Heart right ventricle (tissue), 16 donors: Measurements from ENCODE around the gene LGALS12. TPM values are rescaled to one million over a fixed set of nuclear protein-coding genes. Genes with fewer than 3 reads are reported as not detected.

Experiments
- ATAC-seq, 8 donors: fragments of 200-7000 bp; cut with Tn5 transposase; one replicate each; pipeline ENCODE4 v1.9.1; 2020; ENCODE audit warnings: mild to moderate bottlenecking in 8 of 8, moderate library complexity in 8 of 8, moderate number of reproducible peaks in 1 of 8
- DNase-seq, 2 donors: peaks; one replicate each; pipeline ENCODE4 v3.0.0-alpha.2; 2020
- H3K27ac ChIP-seq, 10 donors: fragments of 200-600 bp; sonication (generic) in 2 of 10; one replicate each; pipeline versions ENCODE4 v1.5.0 to v1.8.0; 2020 to 2022; ENCODE audit warnings: mild to moderate bottlenecking in 3 of 10
- H3K27me3 ChIP-seq, 7 donors: fragments of 200-600 bp; one replicate each; pipeline ENCODE4 v1.8.0; 2021 to 2022; ENCODE audit warnings: mild to moderate bottlenecking in 2 of 7
- H3K36me3 ChIP-seq, 9 donors: fragments of 200-600 bp; sonication (generic) in 1 of 9; one replicate each; pipeline versions ENCODE4 v1.5.0 to v1.8.0; 2020 to 2022; ENCODE audit warnings: mild to moderate bottlenecking in 2 of 9
- H3K4me1 ChIP-seq, 9 donors: fragments of 200-600 bp; sonication (generic) in 1 of 9; one replicate each; pipeline versions ENCODE4 v1.5.0 to v1.8.0; 2020 to 2022; ENCODE audit warnings: mild to moderate bottlenecking in 4 of 9
- H3K4me3 ChIP-seq, 10 donors: fragments of 200-600 bp; sonication (generic) in 2 of 10; one replicate each; pipeline versions ENCODE4 v1.5.0 to v1.8.0; 2020 to 2022; ENCODE audit warnings: mild to moderate bottlenecking in 7 of 10, moderate library complexity in 2 of 10
- H3K9me3 ChIP-seq, 11 donors: fragments of 200-600 bp in 10 of 11; sonication (generic) in 2 of 11; one replicate each; pipeline versions ENCODE4 v1.5.0 to v1.8.0; 2013 to 2022; ENCODE audit warnings: mild to moderate bottlenecking in 2 of 11, control low read depth in 1 of 11, moderate library complexity in 1 of 11
- CTCF ChIP-seq, 9 donors: fragments of 200-600 bp; sonication (generic) in 2 of 9; IDR thresholded peaks; one replicate each; pipeline versions ENCODE4 v1.5.0 to v1.8.0; 2021 to 2022; ENCODE audit warnings: antibody characterized with exemption in 9 of 9, mild to moderate bottlenecking in 5 of 9, moderate library complexity in 1 of 9
- WGBS, 2 donors: extraction: QIAGEN DNeasy Blood & Tissue Kit; methylation state at CpG; one replicate each; pipeline ENCODE4 v1.1.7; 2013; ENCODE audit warnings: inconsistent platforms in 1 of 2; 5-methylcytosine and 5-hydroxymethylcytosine counted together
- intact Hi-C, 10 donors: fragments of 100-400 bp; cut with DNase I; formaldehyde crosslinking; loops; one replicate each; pipeline versions ENCODE4 v1.11.1 to v1.14.2; 2022
- polyA plus RNA-seq, 2 donors: library from polyadenylated mRNA; stranded (reverse); fragments of 200-250 nt; gene quantifications; one replicate each; pipeline ENCODE4 v1.2.3, GENCODE V29; 2013
- total RNA-seq, 10 donors: library from RNA; stranded (reverse); fragmentation: NEBNext Ultra II Directional in 3 of 10; extraction: Animal tissue kit (Norgen Biotek cat#: 25700) in 3 of 10; gene quantifications; one replicate each; pipeline versions ENCODE4 v1.2.1 to v1.2.4, GENCODE V29; 2021 to 2023
- donor health status: Arrhythmogenic right ventricular cardiomyopathy.
- donor health status: ischemic (EF 13 %, LVEDD 7.1; RV severe dilation, severe dysfunction).
- donor health status: healthy with polysubstance abuse.
- donor health status: DM: no; HTN: yes; CAD: no.
- donor health status: DM: no; HTN: no; CAD: no.
- donor health status: ischemic (EF 25% LVEDD 6.9; RV normal size, moderate dysfunction).
- donor health status: ischemic (EF 25% LVEDD 5.7; RV mildly dilated, moderate dysfunction).
- donor health status: healthy.
- donor health status: DM: yes; HTN: yes; CAD: no.
- donor health status: Ischemic cardiomyopathy.
- donor health status: ischemic (EF 35%, LVEDD 5.7; RV mildly dilated, moderate dysfunction).
- donor health status: nonischemic (EF 11% LVEDD 7.7; RV severe dilation, severe dysfunction).
- donor health status: DM: yes; HTN: yes; CAD: no.
- donor health status: PGD.
- donor health status: ischemic (EF 29% LVEDD 5.4; RV normal size, mild dysfunction).
- donor health status: nonischemic (EF 23%, LVEDD 6.1; RV moderate dilation, normal function).

LGALS12 gene
- total and polyA plus RNA-seq, 12 donors = 0.61 to 6.9 (median 1.2) TPM; not detected in 3

GRCh38 chr11:63518548-63518947 lies 12.7 kb downstream of the LGALS12 start:
- Histone ChIP-seq H3K36me3 (no peaks in the 10 kb centered on the region), H3K4me1 (no peaks in the 10 kb centered on the region), H3K4me3 (no peak overlapping the region), H3K9me3 (peaks cover 0 to 9% (median 0%) of the 10 kb centered on the region in 11 donors), H3K27me3 (no peaks in the 10 kb centered on the region), H3K27ac (peak overlapping the region in 1 of 10 donors; percentile 3)
- intact Hi-C loops = no loop called here
- TF ChIP-seq CTCF (IDR thresholded peaks at IDR 0.05) = no peak
- 41 to 56% methylated on average over 1 of the region's 1 CpG for WGBS, 2 donors
- DNase-seq (no peak), ATAC-seq (no peak)

- Histone ChIP-seq H3K27ac (no peak overlapping the region), H3K4me1 (no peaks in the 10 kb centered on the region), H3K9me3 (peaks cover 0 to 18% (median 0%) of the 10 kb centered on the region in 11 donors), H3K36me3 (no peaks in the 10 kb centered on the region), H3K4me3 (no peak overlapping the region), H3K27me3 (no peaks in the 10 kb centered on the region)
- 82 to 85% methylated on average over 5 of the region's 5 CpGs for WGBS, 2 donors
- TF ChIP-seq CTCF (IDR thresholded peaks at IDR 0.05) = no peak
- intact Hi-C loops = loop anchor here in 1 of 10 donors (1.0 kb wide), 1 partner anchor 12 kb away; no protein-coding TSS in a partner anchor
- DNase-seq (no peak), ATAC-seq (no peak)
These were observed 14.8 kb downstream of the LGALS12 start for GRCh38 chr11:63520606-63521170.

- H3K27ac ChIP-seq = no peak overlapping the region
- no peaks in the 10 kb centered on the region for H3K36me3 ChIP-seq
- H3K4me1 ChIP-seq = no peaks in the 10 kb centered on the region
- no peak for TF ChIP-seq CTCF (IDR thresholded peaks at IDR 0.05)
- no peak for ATAC-seq
- 80 to 84% methylated on average over 2 of the region's 2 CpGs for WGBS, 2 donors
- H3K27me3 ChIP-seq = no peaks in the 10 kb centered on the region
- H3K4me3 ChIP-seq = no peak overlapping the region
- H3K9me3 ChIP-seq = peaks cover 0 to 18% (median 0%) of the 10 kb centered on the region in 11 donors
- no peak for DNase-seq
- intact Hi-C loops = loop anchor here in 1 of 10 donors (1.0 kb wide), 1 partner anchor 10 kb away; no protein-coding TSS in a partner anchor
These were observed 16.0 kb downstream of the LGALS12 start for GRCh38 chr11:63521896-63522295.

- Histone ChIP-seq H3K27me3 (peaks cover 0 to 6% (median 0%) of the 10 kb centered on the region in 7 donors), H3K27ac (no peak overlapping the region), H3K36me3 (no peaks in the 10 kb centered on the region), H3K4me3 (no peak overlapping the region), H3K4me1 (no peaks in the 10 kb centered on the region), H3K9me3 (peaks cover 0 to 18% (median 0%) of the 10 kb centered on the region in 11 donors)
- TF ChIP-seq CTCF (IDR thresholded peaks at IDR 0.05) = no peak
- no peak for DNase-seq
- intact Hi-C loops = no loop called here
- WGBS, 2 donors = 80 to 87% methylated on average over 7 of the region's 7 CpGs
- ATAC-seq = no peak
These were observed 17.3 kb downstream of the LGALS12 start for GRCh38 chr11:63523151-63523550.
